ENCODE measurements around the gene MTHFD1L.

GRCh38 chr6:151075005-151075404 lies 209.5 kb downstream of the MTHFD1L start:
- no peak for TF ChIP-seq CTCF (IDR thresholded peaks at IDR 0.05; ENCODE audit: borderline replicate concordance, extremely low read depth, low read length, poor library complexity, severe bottlenecking)
- TF ChIP-seq EZH2 (IDR thresholded peaks at IDR 0.05; ENCODE audit: borderline replicate concordance, low read depth, low read length, severe bottlenecking): no peak

Data from DND-41 (cell line).